ENCODE measurements around the gene LRP10. TPM values are rescaled to one million over a fixed set of nuclear protein-coding genes. Genes with fewer than 3 reads are reported as not detected.
A peak's percentile ranks its signal among the peaks of the same experiment; 100 is the strongest.

The LRP10 gene
- total RNA-seq, 4 donors from 2014 or later, result 31.1 to 109 (median 60.1) TPM

DNA sequence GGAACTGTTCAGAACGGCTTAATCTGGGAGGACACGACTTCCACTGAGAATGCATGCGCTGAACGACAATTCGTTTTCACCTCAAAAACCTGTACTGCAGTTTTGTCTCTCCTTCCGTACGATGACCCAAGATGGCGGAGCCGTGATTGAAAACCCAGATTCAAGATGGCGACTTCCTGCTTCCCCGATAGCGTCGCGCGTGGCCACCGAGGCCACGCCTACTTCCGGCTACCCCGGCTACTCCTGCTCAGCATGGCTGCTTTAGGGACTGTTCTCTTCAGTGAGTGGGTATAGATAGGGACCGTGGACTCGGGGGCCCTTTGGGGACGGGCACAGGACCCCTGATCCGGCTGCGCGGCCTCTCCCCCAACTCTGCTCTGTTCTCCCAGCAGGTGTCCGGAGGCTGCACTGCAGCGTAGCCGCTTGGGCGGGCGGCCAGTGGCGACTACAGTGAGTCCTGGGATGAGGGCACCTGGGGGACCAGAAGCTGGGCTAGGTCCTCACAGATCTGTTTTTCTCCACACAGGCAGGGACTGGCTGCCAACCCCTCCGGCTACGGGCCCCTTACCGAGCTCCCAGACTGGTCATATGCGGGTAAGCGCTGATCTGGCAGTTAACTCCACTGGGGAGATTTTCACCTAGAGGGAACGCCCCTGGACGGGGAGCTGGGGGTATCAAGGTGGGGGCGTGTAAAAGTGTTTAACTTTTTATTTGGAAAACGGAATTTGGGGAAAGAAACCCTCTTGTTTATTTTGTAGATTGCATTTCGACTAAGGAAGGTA lies 41.7 kb upstream of the LRP10 start, which contains the start of gene MRPL52:
MRPL52 (plus strand) TSS at position 227 of the 782 bp plus-strand sequence; CDS start at position 253, 26 bp downstream.
- H3K27ac ChIP-seq, result peak within 1 kb of the TSS; percentile 83 to 87 (median 86)
- H3K9me3 ChIP-seq, result no peaks in the 10 kb centered on the region
- in situ Hi-C loops (cut with MboI; ENCODE audit: low sequenced_read_pairs in 4 of 4), result no loop called here
- peak within 1 kb of the TSS; percentile 74 to 97 (median 79) for H3K4me3 ChIP-seq
- intact Hi-C loops (cut with DNase I; ENCODE audit: low total_unique reads), result loop anchor here (1.0 kb wide), 2 partner anchors 41 to 64 kb away; partner anchors contain the start of genes LRP10 and OXA1L
- no peaks in the 10 kb centered on the region for H3K27me3 ChIP-seq
- ATAC-seq (peak; percentile 100), DNase-seq (peak; percentile 82 to 86)
- H3K4me1 ChIP-seq, result peaks cover 7 to 9% of the 10 kb centered on the region in 2 donors
- peaks cover 0 to 21% of the 10 kb centered on the region in 2 donors for H3K36me3 ChIP-seq
- TF ChIP-seq CTCF (IDR thresholded peaks at IDR 0.05 in 4 of 5, conservative IDR thresholded peaks at IDR 0.05 in 1 of 5), result no peak
- peak in 1 of 2 donors; percentile 22 for TF ChIP-seq POLR2A (IDR thresholded peaks at IDR 0.05)

DNA sequence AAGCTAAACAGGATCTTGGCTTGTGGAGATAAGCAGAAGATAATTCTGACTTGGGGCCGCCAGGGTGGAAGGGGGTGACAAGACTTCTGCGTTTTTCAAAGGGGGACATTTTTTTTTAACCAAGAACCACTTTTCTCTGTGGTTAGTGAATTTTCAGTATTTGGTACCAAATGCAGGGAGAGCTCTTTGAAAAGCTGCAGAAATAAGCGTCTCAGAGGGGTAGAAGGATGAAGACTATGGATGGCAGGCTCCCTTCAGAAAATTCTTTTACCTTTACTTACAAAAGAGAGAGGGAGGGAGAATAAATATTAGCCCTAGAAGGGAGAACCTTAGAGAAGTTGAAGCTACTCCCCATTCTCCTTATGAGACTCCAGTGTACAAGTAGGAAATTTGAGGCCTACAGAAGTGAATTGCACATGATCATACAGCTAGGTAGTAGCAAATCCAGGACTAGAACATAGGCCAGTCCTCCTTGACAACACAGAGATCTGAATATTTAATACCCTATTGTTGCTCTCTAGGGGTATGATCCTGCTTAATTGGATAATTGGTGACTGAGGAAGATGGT lies 41.0 kb upstream of the LRP10 start:
- peaks cover 7 to 9% of the 10 kb centered on the region in 2 donors for H3K4me1 ChIP-seq
- peaks cover 0 to 22% of the 10 kb centered on the region in 2 donors for H3K36me3 ChIP-seq
- TF ChIP-seq CTCF (IDR thresholded peaks at IDR 0.05 in 4 of 5, conservative IDR thresholded peaks at IDR 0.05 in 1 of 5), result no peak
- TF ChIP-seq POLR2A (IDR thresholded peaks at IDR 0.05), result no peak
- H3K27ac ChIP-seq, result peak overlapping the region; percentile 83 to 87 (median 86)
- ATAC-seq (no peak), DNase-seq (no peak)
- peak overlapping the region; percentile 74 to 97 (median 79) for H3K4me3 ChIP-seq
- intact Hi-C loops (cut with DNase I; ENCODE audit: low total_unique reads) (no loop called here), in situ Hi-C loops (cut with MboI; ENCODE audit: low sequenced_read_pairs in 4 of 4) (no loop called here)
- H3K27me3 ChIP-seq, result no peaks in the 10 kb centered on the region
- no peaks in the 10 kb centered on the region for H3K9me3 ChIP-seq

GRCh38 chr14:22835505-22835904 lies 36.0 kb upstream of the LRP10 start:
- in situ Hi-C loops (cut with MboI; ENCODE audit: low sequenced_read_pairs in 4 of 4), result no loop called here
- ATAC-seq, result no peak
- Histone ChIP-seq H3K27ac (peak overlapping the region in 2 of 4 donors; percentile 80 to 84), H3K27me3 (peaks cover 9 to 12% (median 9%) of the 10 kb centered on the region in 3 donors), H3K9me3 (no peaks in the 10 kb centered on the region), H3K36me3 (peaks cover 0 to 22% of the 10 kb centered on the region in 2 donors), H3K4me1 (peaks cover 3 to 15% of the 10 kb centered on the region in 2 donors), H3K4me3 (no peak overlapping the region)
- DNase-seq, result no peak
- TF ChIP-seq POLR2A (IDR thresholded peaks at IDR 0.05) (no peak), CTCF (IDR thresholded peaks at IDR 0.05 in 4 of 5, conservative IDR thresholded peaks at IDR 0.05 in 1 of 5) (no peak)
- intact Hi-C loops (cut with DNase I; ENCODE audit: low total_unique reads), result loop anchor here (5.0 kb wide), 1 partner anchor 82 kb away; the partner anchor contains the start of gene RBM23

DNA sequence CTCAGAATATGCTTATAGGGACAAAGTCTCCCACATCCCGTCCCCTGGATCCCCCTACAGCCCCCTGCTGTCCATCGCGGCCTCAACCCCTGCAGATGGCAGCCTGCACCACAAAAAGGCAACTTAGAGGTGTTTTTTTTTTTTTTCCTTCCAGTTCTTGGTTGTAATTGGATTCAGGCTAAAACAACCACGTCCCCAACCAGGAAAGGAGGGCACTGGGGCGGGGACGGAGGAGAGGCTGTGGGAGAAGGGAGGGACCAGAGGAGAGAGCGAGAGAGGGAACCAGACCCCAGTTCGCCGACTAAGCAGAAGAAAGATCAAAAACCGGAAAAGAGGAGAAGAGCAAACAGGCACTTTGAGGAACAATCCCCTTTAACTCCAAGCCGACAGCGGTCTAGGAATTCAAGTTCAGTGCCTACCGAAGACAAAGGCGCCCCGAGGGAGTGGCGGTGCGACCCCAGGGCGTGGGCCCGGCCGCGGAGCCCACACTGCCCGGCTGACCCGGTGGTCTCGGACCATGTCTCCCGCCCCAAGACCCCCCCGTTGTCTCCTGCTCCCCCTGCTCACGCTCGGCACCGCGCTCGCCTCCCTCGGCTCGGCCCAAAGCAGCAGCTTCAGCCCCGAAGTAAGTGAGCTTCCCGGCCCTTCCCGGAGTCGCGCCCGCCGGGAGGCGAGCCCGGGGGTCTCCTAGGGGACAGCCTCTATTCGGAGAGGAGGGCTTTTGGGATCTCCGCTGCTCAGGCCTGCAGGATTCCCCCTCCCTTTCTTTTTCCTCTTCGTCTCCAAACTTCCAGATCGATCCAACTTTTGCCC lies 35.0 kb upstream of the LRP10 start, which contains the start of gene MMP14:
MMP14 (plus strand) TSS at position 285 of the 813 bp plus-strand sequence; CDS start at position 518, 233 bp downstream.
- Histone ChIP-seq H3K9me3 (no peaks in the 10 kb centered on the region), H3K4me3 (peak within 1 kb of the TSS; percentile 71 to 78 (median 72)), H3K27me3 (peaks cover 9 to 12% (median 9%) of the 10 kb centered on the region in 3 donors), H3K4me1 (peaks cover 0 to 11% of the 10 kb centered on the region in 2 donors), H3K27ac (peak within 1 kb of the TSS; percentile 75 to 84 (median 80)), H3K36me3 (peaks cover 0 to 22% of the 10 kb centered on the region in 2 donors)
- in situ Hi-C loops (cut with MboI; ENCODE audit: low sequenced_read_pairs in 4 of 4), result no loop called here
- TF ChIP-seq POLR2A (IDR thresholded peaks at IDR 0.05), result peak in 1 of 2 donors; percentile 63
- peak in 1 of 5 experiments; percentile 19 for TF ChIP-seq CTCF (IDR thresholded peaks at IDR 0.05 in 4 of 5, conservative IDR thresholded peaks at IDR 0.05 in 1 of 5)
- peak; percentile 35 to 43 for ATAC-seq
- peak; percentile 67 to 74 for DNase-seq
- intact Hi-C loops (cut with DNase I; ENCODE audit: low total_unique reads), result loop anchor here (5.0 kb wide), 1 partner anchor 81 kb away; the partner anchor contains the start of gene RBM23
